SU-DHL-6 (cell line): Measurements from ENCODE around the gene FAM107B.

Experiments
- H2AFZ ChIP-seq: fragments of 200-600 bp; sonication (generic); 2 replicates; pipeline ENCODE4 v1.6.1; 2014; ENCODE audit warnings: low read depth, mild to moderate bottlenecking, moderate library complexity, mixed read lengths, antibody characterized with exemption, low read length; ENCODE audit not compliant: severe bottlenecking
- H3F3A ChIP-seq: fragments of 200-600 bp; shearing (Covaris generic); 2 replicates; pipeline ENCODE4 v1.6.0; 2016; ENCODE audit warnings: antibody characterized with exemption, mild to moderate bottlenecking; ENCODE audit not compliant: insufficient read depth
- H3K27ac ChIP-seq: fragments of 200-600 bp; sonication (generic); 2 replicates; pipeline ENCODE4 v1.5.1; 2016; ENCODE audit warnings: low read depth, mild to moderate bottlenecking, low read length, moderate library complexity, mixed read lengths
- H3K27me3 ChIP-seq: fragments of 200-600 bp; sonication (generic), shearing (Covaris generic); 2 replicates; pipeline ENCODE4 v1.6.0; 2014; ENCODE audit warnings: mild to moderate bottlenecking, low read length
- H3K36me3 ChIP-seq: fragments of 200-600 bp; sonication (generic); 2 replicates; pipeline ENCODE4 v1.6.1; 2014; ENCODE audit warnings: mild to moderate bottlenecking, low read length, mixed read lengths
- H3K4me2 ChIP-seq: fragments of 300-600, 200-600 bp; shearing (Covaris generic), sonication (generic); 2 replicates; pipeline ENCODE4 v1.6.0; 2014; ENCODE audit warnings: low read length, low read depth, mild to moderate bottlenecking; ENCODE audit not compliant: poor library complexity, severe bottlenecking
- H3K4me3 ChIP-seq: fragments of 200-600 bp; sonication (generic); 2 replicates; pipeline ENCODE4 v1.5.1; 2014; ENCODE audit warnings: antibody characterized with exemption, low read length, mild to moderate bottlenecking, mixed read lengths; ENCODE audit not compliant: insufficient read depth, poor library complexity, severe bottlenecking
- H3K79me2 ChIP-seq: fragments of 200-600 bp; sonication (generic); 2 replicates; pipeline ENCODE4 v1.6.1; 2014; ENCODE audit warnings: mild to moderate bottlenecking, low read length, moderate library complexity; ENCODE audit not compliant: insufficient read depth
- H3K9ac ChIP-seq: fragments of 200-600 bp; sonication (generic); 2 replicates; pipeline ENCODE4 v1.7.0; 2014; ENCODE audit warnings: mild to moderate bottlenecking, low read length
- H3K9me2 ChIP-seq: fragments of 200-600 bp; sonication (generic); replicated peaks from 2 replicates; pipeline ENCODE4 v1.6.1; 2014; ENCODE audit warnings: low read length; ENCODE audit not compliant: insufficient read depth
- H3K9me3 ChIP-seq: fragments of 200-600 bp; sonication (generic); 2 replicates; pipeline ENCODE4 v1.6.1; 2014; ENCODE audit warnings: low read length, mixed read lengths; ENCODE audit not compliant: insufficient read depth
- H4K20me1 ChIP-seq: fragments of 200-600 bp; sonication (generic); 2 replicates; pipeline ENCODE4 v1.6.1; 2014; ENCODE audit warnings: low read depth, mild to moderate bottlenecking, antibody characterized with exemption, low read length, moderate library complexity, mixed read lengths
- EZH2phosphoT487 ChIP-seq: fragments of 200-600 bp; sonication (generic), shearing (Covaris generic); conservative IDR thresholded peaks from 2 replicates; pipeline ENCODE4 v1.6.1; 2018; ENCODE audit warnings: mild to moderate bottlenecking, antibody characterized with exemption, low read length, moderate library complexity, mixed read lengths
- TF ChIP-seq, protein P1 (sequence below): fragments of 200-600 bp; sonication (generic); IDR thresholded peaks from one replicate; pipeline ENCODE4 v1.5.1; 2017; ENCODE audit warnings: antibody characterized with exemption, mild to moderate bottlenecking, low read length, moderate library complexity; ENCODE audit not compliant: insufficient read depth, poor library complexity, severe bottlenecking

Gene FAM107B

GRCh38 chr10:14676732-14677131 is 98.0 kb downstream of the FAM107B start:
- no peaks in the 10 kb centered on the region for H3K36me3 ChIP-seq
- H3K9ac ChIP-seq, result no peak overlapping the region
- H3K27ac ChIP-seq, result no peak overlapping the region
- TF ChIP-seq, protein P1, sequence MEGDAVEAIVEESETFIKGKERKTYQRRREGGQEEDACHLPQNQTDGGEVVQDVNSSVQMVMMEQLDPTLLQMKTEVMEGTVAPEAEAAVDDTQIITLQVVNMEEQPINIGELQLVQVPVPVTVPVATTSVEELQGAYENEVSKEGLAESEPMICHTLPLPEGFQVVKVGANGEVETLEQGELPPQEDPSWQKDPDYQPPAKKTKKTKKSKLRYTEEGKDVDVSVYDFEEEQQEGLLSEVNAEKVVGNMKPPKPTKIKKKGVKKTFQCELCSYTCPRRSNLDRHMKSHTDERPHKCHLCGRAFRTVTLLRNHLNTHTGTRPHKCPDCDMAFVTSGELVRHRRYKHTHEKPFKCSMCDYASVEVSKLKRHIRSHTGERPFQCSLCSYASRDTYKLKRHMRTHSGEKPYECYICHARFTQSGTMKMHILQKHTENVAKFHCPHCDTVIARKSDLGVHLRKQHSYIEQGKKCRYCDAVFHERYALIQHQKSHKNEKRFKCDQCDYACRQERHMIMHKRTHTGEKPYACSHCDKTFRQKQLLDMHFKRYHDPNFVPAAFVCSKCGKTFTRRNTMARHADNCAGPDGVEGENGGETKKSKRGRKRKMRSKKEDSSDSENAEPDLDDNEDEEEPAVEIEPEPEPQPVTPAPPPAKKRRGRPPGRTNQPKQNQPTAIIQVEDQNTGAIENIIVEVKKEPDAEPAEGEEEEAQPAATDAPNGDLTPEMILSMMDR, result no peak
- no peak for TF ChIP-seq EZH2phosphoT487
- no peaks in the 10 kb centered on the region for H4K20me1 ChIP-seq
- H2AFZ ChIP-seq, result no peak overlapping the region
- no peaks in the 10 kb centered on the region for H3K9me2 ChIP-seq
- no peak overlapping the region for H3K4me3 ChIP-seq
- H3F3A ChIP-seq, result no peaks in the 10 kb centered on the region
- H3K4me2 ChIP-seq, result no peak overlapping the region
- no peaks in the 10 kb centered on the region for H3K79me2 ChIP-seq
- no peaks in the 10 kb centered on the region for H3K27me3 ChIP-seq
- no peaks in the 10 kb centered on the region for H3K9me3 ChIP-seq

DNA sequence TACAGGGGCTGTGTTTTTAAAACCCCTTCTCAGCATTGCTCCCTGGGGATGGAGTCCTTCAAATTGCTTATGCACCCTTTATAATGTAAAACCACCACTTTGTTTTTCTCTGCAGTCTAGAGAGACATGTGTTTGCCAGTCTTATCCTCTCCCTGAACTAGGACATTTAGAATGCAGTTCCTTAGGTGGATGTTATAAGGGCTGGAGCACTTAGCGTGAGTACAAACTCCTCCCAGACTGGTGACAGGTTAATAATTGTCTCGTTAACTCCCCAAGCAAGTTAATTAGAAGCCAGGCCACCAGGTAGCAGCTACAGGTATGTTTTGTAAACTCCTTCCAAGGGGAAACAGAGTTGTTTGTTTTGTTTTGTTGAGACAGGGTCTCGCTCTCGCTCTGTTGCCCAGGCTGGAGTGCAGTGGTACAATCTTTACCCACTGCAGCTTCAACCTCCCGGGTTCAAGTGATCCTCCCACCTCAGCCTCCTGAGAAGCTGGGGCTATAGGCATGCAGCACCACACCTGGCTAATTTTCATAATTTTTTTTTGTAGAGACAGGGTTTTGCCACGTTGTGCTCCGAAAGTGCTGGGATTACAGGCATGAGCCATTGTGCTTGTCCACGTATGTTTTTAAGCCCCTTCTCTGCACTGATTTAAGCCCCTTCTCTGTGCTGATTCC is 100.2 kb downstream of the FAM107B start:
- H3K4me2 ChIP-seq, result no peak overlapping the region

GRCh38 chr10:14673189-14673861 is 101.4 kb downstream of the FAM107B start:
- Histone ChIP-seq H3K9ac (no peak overlapping the region), H3K4me2 (peak overlapping the region; percentile 30), H3K27me3 (no peaks in the 10 kb centered on the region), H2AFZ (no peak overlapping the region), H3K79me2 (no peaks in the 10 kb centered on the region), H3K4me3 (no peak overlapping the region), H3K9me3 (no peaks in the 10 kb centered on the region), H3K9me2 (no peaks in the 10 kb centered on the region), H3K27ac (no peak overlapping the region), H3K36me3 (no peaks in the 10 kb centered on the region), H4K20me1 (no peaks in the 10 kb centered on the region), H3F3A (no peaks in the 10 kb centered on the region)
- TF ChIP-seq EZH2phosphoT487, result no peak
- TF ChIP-seq, protein P1, result no peak

More for the DNA sequence above, 100.2 kb downstream of the FAM107B start:
- no peaks in the 10 kb centered on the region for H3K9me3 ChIP-seq
- no peak overlapping the region for H3K4me3 ChIP-seq
- H3K9me2 ChIP-seq, result no peaks in the 10 kb centered on the region
- H3K27ac ChIP-seq, result no peak overlapping the region
- no peaks in the 10 kb centered on the region for H3K36me3 ChIP-seq
- no peak overlapping the region for H3K9ac ChIP-seq
- H4K20me1 ChIP-seq, result no peaks in the 10 kb centered on the region
- no peak overlapping the region for H2AFZ ChIP-seq
- no peak for TF ChIP-seq EZH2phosphoT487
- TF ChIP-seq, protein P1, result no peak
- no peaks in the 10 kb centered on the region for H3F3A ChIP-seq
- no peaks in the 10 kb centered on the region for H3K27me3 ChIP-seq
- H3K79me2 ChIP-seq, result no peaks in the 10 kb centered on the region
